Neural progenitor cell (in vitro differentiated cells): ENCODE measurements around the gene PDE1C. TPM values are rescaled to one million over a fixed set of nuclear protein-coding genes. Genes with fewer than 3 reads are reported as not detected.

Experiments used
- DNase-seq: peaks from one replicate; pipeline ENCODE4 v3.0.0-alpha.2; 2016; ENCODE audit warnings: low spot score
- H2AFZ ChIP-seq: fragments of 200-600 bp; sonication (generic); replicated peaks from 2 replicates; pipeline ENCODE4 v1.6.1; 2016; ENCODE audit warnings: antibody characterized with exemption
- H3F3A ChIP-seq: fragments of 200-600 bp; sonication (generic); 2 replicates; pipeline ENCODE4 v1.6.1; 2016; ENCODE audit warnings: antibody characterized with exemption, low read depth
- H3K27ac ChIP-seq: fragments of 200-600 bp; sonication (generic); 2 replicates; pipeline ENCODE4 v1.5.1; 2016; ENCODE audit warnings: mild to moderate bottlenecking
- H3K27me3 ChIP-seq: fragments of 200-600 bp; sonication (generic); 2 replicates; pipeline ENCODE4 v1.6.1; 2016; ENCODE audit warnings: mild to moderate bottlenecking, moderate library complexity
- H3K36me3 ChIP-seq: fragments of 200-600 bp; sonication (generic); 2 replicates; pipeline ENCODE4 v1.5.1; 2016
- H3K4me1 ChIP-seq: fragments of 200-600 bp; sonication (generic); 2 replicates; pipeline ENCODE4 v1.6.1; 2016; ENCODE audit warnings: mixed run types
- H3K4me2 ChIP-seq: fragments of 200-600 bp; sonication (generic); 2 replicates; pipeline ENCODE4 v1.6.1; 2016
- H3K4me3 ChIP-seq: fragments of 200-600 bp; sonication (generic); 2 replicates; pipeline ENCODE4 v1.5.1; 2016
- H3K79me2 ChIP-seq: fragments of 200-600 bp; sonication (generic); 2 replicates; pipeline ENCODE4 v1.6.1; 2016; ENCODE audit warnings: low read depth
- H3K9ac ChIP-seq: fragments of 200-600 bp; sonication (generic); 2 replicates; pipeline ENCODE4 v1.6.1; 2016
- H3K9me3 ChIP-seq: fragments of 200-600 bp; sonication (generic); 2 replicates; pipeline ENCODE4 v1.5.1; 2016; ENCODE audit warnings: low read depth
- H4K20me1 ChIP-seq: fragments of 200-600 bp; sonication (generic); 2 replicates; pipeline ENCODE4 v1.6.1; 2016; ENCODE audit warnings: low read depth
- H3K27ac Mint-ChIP-seq: 3 replicates; pipeline ENCODE4 v1.8.0; 2021; ENCODE audit warnings: mixed read lengths
- H3K27me3 Mint-ChIP-seq: 2 replicates; pipeline ENCODE4 v1.8.0; 2022; ENCODE audit warnings: low read depth, mild to moderate bottlenecking, inconsistent platforms, moderate library complexity, mixed read lengths; ENCODE audit not compliant: insufficient read depth
- H3K36me3 Mint-ChIP-seq: 3 replicates; pipeline ENCODE4 v1.8.0; 2021; ENCODE audit warnings: mixed read lengths
- H3K4me1 Mint-ChIP-seq: 3 replicates; pipeline ENCODE4 v1.8.0; 2021; ENCODE audit warnings: mixed read lengths
- H3K4me3 Mint-ChIP-seq: 3 replicates; pipeline ENCODE4 v1.8.0; 2021; ENCODE audit warnings: mild to moderate bottlenecking, moderate library complexity, mixed read lengths
- H3K9me3 Mint-ChIP-seq: 3 replicates; pipeline ENCODE4 v1.8.0; 2020; ENCODE audit warnings: mixed read lengths
- EZH2 ChIP-seq: fragments of 200-600 bp; sonication (generic); IDR thresholded peaks from 2 replicates; pipeline ENCODE4 v1.6.1; 2017; ENCODE audit warnings: antibody characterized with exemption, mild to moderate bottlenecking, moderate library complexity
- EZH2phosphoT487 ChIP-seq: fragments of 200-600 bp; sonication (generic); IDR thresholded peaks from 2 replicates; pipeline ENCODE4 v1.6.1; 2017; ENCODE audit warnings: antibody characterized with exemption
- total RNA-seq: library from RNA; depleted of rRNA; stranded (reverse); fragments of >200 nt; gene quantifications from 2 replicates; pipeline ENCODE4 v1.2.3, GENCODE V29; 2015; ENCODE audit warnings: low replicate concordance
- TF ChIP-seq, protein P1 (sequence below): fragments of 200-600 bp; sonication (generic); IDR thresholded peaks from 2 replicates; pipeline ENCODE4 v1.5.1; 2017; ENCODE audit warnings: antibody characterized with exemption, mild to moderate bottlenecking

PDE1C gene
- total RNA-seq, 1 donor from 2014 or later: 0.54 TPM

DNA sequence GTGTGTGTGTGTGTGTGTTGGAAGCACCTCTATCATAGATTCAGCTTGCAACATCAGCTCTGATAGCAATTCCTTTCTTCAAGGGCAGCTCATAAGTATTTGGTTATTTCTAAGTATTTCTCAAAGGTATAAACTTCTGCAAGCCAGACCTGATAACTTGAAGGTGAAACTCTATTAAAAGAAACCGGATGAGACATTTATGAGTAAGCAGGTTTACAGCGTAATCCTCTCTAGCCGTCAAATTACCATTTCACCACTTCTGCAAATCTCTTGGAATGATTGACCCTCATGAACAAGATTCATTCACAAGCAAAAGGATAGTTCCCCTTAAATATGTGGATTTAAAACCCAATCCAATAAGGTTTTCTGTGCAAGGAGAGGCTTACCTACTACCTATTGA is 23.1 kb downstream of the PDE1C start:
- DNase-seq: no peak
- Histone ChIP-seq H3K27me3 (no peaks in the 10 kb centered on the region), H3K4me1 (no peaks in the 10 kb centered on the region), H3K9ac (no peak overlapping the region), H3K4me2 (no peak overlapping the region), H3K9me3 (no peaks in the 10 kb centered on the region), H3K27ac (no peak overlapping the region), H3F3A (no peaks in the 10 kb centered on the region), H4K20me1 (no peaks in the 10 kb centered on the region), H2AFZ (no peak overlapping the region), H3K79me2 (no peaks in the 10 kb centered on the region), H3K36me3 (no peaks in the 10 kb centered on the region), H3K4me3 (no peak overlapping the region)
- Mint-ChIP-seq H3K4me1 (peaks cover 11% of the 10 kb centered on the region), H3K36me3 (no peaks in the 10 kb centered on the region), H3K9me3 (no peaks in the 10 kb centered on the region), H3K4me3 (no peak overlapping the region), H3K27ac (no peak overlapping the region), H3K27me3 (no peaks in the 10 kb centered on the region)
- TF ChIP-seq, protein P1, sequence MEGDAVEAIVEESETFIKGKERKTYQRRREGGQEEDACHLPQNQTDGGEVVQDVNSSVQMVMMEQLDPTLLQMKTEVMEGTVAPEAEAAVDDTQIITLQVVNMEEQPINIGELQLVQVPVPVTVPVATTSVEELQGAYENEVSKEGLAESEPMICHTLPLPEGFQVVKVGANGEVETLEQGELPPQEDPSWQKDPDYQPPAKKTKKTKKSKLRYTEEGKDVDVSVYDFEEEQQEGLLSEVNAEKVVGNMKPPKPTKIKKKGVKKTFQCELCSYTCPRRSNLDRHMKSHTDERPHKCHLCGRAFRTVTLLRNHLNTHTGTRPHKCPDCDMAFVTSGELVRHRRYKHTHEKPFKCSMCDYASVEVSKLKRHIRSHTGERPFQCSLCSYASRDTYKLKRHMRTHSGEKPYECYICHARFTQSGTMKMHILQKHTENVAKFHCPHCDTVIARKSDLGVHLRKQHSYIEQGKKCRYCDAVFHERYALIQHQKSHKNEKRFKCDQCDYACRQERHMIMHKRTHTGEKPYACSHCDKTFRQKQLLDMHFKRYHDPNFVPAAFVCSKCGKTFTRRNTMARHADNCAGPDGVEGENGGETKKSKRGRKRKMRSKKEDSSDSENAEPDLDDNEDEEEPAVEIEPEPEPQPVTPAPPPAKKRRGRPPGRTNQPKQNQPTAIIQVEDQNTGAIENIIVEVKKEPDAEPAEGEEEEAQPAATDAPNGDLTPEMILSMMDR: no peak
- TF ChIP-seq EZH2phosphoT487 (no peak), EZH2 (no peak)

- TF ChIP-seq, protein P1: no peak
- TF ChIP-seq EZH2phosphoT487 (no peak), EZH2 (no peak)
- Mint-ChIP-seq H3K27me3 (no peaks in the 10 kb centered on the region), H3K36me3 (no peaks in the 10 kb centered on the region), H3K4me1 (peaks cover 6% of the 10 kb centered on the region), H3K4me3 (no peak overlapping the region), H3K9me3 (no peaks in the 10 kb centered on the region), H3K27ac (no peak overlapping the region)
- no peak overlapping the region for H3K4me3 ChIP-seq
- DNase-seq: no peak
- no peaks in the 10 kb centered on the region for H3K27me3 ChIP-seq
- no peaks in the 10 kb centered on the region for H4K20me1 ChIP-seq
- no peaks in the 10 kb centered on the region for H3K9me3 ChIP-seq
- H3K79me2 ChIP-seq: no peaks in the 10 kb centered on the region
- no peak overlapping the region for H2AFZ ChIP-seq
- no peak overlapping the region for H3K4me2 ChIP-seq
- no peaks in the 10 kb centered on the region for H3K36me3 ChIP-seq
- no peaks in the 10 kb centered on the region for H3F3A ChIP-seq
- no peak overlapping the region for H3K27ac ChIP-seq
- no peaks in the 10 kb centered on the region for H3K4me1 ChIP-seq
- no peak overlapping the region for H3K9ac ChIP-seq
Measured at GRCh38 chr7:32045228-32045627, 25.0 kb downstream of the PDE1C start.

DNA sequence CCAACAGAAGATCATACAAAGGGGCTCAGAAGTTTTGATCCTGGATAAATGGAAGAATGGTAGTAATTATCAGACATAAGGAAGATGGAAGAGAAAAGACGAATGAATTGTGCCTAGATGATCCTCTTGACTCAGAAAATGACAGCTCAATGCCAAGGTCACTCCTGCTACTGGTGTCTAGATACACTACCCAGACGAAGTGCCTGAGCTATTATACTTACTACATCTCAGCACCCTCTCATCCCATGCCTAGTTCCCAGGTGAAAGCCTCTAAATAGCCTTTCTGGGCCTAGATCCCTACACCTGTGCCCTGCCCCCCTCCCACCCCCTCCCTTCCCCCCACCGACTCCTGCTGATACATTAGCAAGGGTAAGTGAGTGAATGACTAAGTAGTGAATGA is 25.5 kb downstream of the PDE1C start:
- no peak overlapping the region for H3K27ac ChIP-seq
- Mint-ChIP-seq H3K4me1 (peaks cover 6% of the 10 kb centered on the region), H3K36me3 (no peaks in the 10 kb centered on the region), H3K27ac (no peak overlapping the region), H3K27me3 (no peaks in the 10 kb centered on the region), H3K4me3 (no peak overlapping the region), H3K9me3 (no peaks in the 10 kb centered on the region)
- no peaks in the 10 kb centered on the region for H4K20me1 ChIP-seq
- H3F3A ChIP-seq: no peaks in the 10 kb centered on the region
- H3K9ac ChIP-seq: no peak overlapping the region
- no peak overlapping the region for H3K4me2 ChIP-seq
- no peak overlapping the region for H3K4me3 ChIP-seq
- no peaks in the 10 kb centered on the region for H3K9me3 ChIP-seq
- H3K27me3 ChIP-seq: no peaks in the 10 kb centered on the region
- no peak for DNase-seq
- H3K36me3 ChIP-seq: no peaks in the 10 kb centered on the region
- H2AFZ ChIP-seq: no peak overlapping the region
- TF ChIP-seq EZH2phosphoT487 (no peak), EZH2 (no peak)
- TF ChIP-seq, protein P1: no peak
- H3K79me2 ChIP-seq: no peaks in the 10 kb centered on the region
- H3K4me1 ChIP-seq: no peaks in the 10 kb centered on the region

- Histone ChIP-seq H2AFZ (no peak overlapping the region), H3F3A (no peaks in the 10 kb centered on the region), H3K27ac (no peak overlapping the region), H3K4me3 (no peak overlapping the region), H3K36me3 (no peaks in the 10 kb centered on the region), H3K79me2 (no peaks in the 10 kb centered on the region), H3K9ac (no peak overlapping the region), H3K27me3 (no peaks in the 10 kb centered on the region), H3K4me1 (no peaks in the 10 kb centered on the region), H4K20me1 (no peaks in the 10 kb centered on the region), H3K4me2 (no peak overlapping the region), H3K9me3 (no peaks in the 10 kb centered on the region)
- H3K27me3 Mint-ChIP-seq: no peaks in the 10 kb centered on the region
- no peaks in the 10 kb centered on the region for H3K36me3 Mint-ChIP-seq
- DNase-seq: no peak
- H3K4me3 Mint-ChIP-seq: no peak overlapping the region
- H3K27ac Mint-ChIP-seq: no peak overlapping the region
- H3K4me1 Mint-ChIP-seq: peaks cover 2% of the 10 kb centered on the region
- TF ChIP-seq, protein P1: no peak
- TF ChIP-seq EZH2phosphoT487 (no peak), EZH2 (no peak)
- H3K9me3 Mint-ChIP-seq: no peaks in the 10 kb centered on the region
Measured at GRCh38 chr7:32043688-32044087, 26.5 kb downstream of the PDE1C start.
